GM19468 (cell line): Measurements from ENCODE around the gene KCTD5.

Experiments used
- ATAC-seq: cut with Tn5 transposase; IDR thresholded peaks from one replicate; pipeline ENCODE4 v1.9.1; 2021; ENCODE audit warnings: mild to moderate bottlenecking, moderate library complexity, moderate number of reproducible peaks; ENCODE audit not compliant: unreplicated experiment; ENCODE audit errors: extremely low read depth

KCTD5 gene

DNA sequence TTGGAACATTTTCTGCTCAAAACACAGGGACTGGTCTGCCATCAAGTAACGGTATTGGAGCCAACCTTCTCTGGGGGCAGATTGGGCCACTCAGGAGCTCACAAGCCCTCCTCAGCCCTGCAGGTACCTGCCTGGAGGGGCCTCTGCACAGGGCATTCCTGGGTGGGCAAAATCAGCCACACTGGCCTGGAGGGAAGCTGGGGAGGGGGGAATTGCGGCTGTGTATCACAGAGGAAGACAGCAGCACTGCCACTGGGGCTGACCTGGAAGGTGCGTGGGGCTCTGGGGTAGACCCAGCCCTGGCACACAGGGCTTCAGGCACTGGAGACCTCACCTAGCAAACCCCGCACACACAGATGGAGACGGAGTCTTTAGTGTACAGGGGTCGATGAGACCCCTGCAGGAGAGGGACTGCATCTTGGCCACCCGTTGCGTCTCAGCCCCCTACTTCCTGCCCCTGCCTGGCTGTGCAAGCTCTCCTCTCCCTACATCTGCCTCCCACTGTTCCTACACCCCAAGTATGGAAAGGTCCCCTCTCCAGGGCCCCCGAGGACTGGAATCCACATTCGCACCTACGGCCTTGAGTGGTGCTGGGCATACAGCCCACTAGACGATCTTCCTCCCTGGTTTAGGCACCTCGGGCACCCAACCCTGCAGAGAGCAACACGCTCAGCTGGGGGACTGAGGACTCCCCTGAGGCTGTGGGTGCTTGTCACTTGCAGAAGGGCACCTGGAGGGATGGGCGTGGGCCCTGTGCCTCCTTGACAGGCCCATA, 63.0 kb downstream of the KCTD5 start:
- no peak for ATAC-seq

DNA sequence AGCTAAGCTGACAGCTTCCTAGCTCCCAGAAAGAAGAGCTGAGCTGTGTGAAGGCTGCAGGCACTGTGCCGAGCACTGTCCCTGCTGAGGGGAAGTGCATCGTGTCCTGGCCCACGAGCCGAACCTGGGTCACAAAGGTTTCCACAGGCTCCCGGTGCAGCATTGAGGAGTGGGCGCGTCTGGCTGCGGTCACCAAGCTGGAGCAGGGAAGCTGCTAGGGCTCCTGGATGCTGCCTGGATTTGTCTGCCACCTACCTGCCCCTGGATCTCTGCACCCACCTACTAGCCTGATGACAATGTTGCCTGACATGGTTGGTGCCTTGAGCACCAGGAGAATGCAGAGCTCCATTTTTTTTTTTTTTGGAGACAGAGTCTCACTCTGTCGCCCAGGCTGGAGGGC, 63.6 kb downstream of the KCTD5 start:
- ATAC-seq, result no peak

DNA sequence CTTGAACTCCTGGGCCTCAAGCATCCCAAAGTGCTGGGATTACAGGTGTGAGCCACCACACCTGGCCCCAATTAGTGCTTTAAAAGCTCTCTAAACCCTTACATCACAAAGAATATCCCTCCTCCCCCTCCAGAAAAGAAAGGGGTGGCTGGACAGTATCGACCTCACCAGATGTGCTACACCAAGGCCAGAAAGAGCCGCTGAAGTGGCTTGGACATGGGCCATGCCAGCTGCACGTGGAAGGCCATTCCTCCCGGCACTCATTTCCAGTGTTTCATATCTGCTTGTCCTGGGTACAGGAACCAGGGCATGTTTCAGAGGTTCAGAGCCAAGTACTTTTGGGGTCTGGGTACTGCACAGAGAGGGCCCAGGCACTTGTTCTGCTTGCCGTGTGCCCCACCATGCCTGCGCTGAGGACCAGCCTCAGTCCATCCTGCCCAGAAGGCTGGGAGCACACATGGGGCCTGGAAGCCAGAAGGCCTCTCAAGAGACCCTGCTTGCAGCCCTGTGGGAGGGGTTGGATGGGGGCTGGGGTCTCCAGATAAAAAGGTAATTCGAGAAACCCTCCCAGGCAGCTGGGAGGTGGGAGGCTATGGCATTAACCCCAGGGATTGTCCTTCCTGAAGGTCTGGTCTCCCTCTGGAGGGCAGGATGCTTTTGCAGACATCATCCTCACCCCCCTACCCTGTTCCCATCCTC, 66.6 kb downstream of the KCTD5 start:
- no peak for ATAC-seq

DNA sequence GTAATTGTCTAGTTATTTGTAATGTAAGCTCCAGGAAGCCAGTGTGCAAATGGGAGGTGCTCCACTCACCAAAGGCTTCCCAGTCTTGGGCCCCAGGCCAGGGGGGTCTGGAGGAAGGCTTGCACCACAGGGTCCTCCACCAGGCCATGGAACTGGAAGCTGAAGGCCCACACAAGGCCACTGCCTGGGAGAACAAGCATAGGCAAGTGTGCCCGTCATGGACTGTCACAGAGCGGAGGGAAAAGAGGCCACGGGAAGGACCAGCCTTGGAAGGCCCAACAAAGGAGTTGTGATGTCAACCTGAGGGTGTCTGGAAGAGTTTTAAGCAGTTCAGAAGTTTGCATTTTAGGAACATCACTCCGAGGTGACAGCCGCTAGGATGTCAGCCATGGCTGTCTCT, 67.2 kb downstream of the KCTD5 start:
- no peak for ATAC-seq

DNA sequence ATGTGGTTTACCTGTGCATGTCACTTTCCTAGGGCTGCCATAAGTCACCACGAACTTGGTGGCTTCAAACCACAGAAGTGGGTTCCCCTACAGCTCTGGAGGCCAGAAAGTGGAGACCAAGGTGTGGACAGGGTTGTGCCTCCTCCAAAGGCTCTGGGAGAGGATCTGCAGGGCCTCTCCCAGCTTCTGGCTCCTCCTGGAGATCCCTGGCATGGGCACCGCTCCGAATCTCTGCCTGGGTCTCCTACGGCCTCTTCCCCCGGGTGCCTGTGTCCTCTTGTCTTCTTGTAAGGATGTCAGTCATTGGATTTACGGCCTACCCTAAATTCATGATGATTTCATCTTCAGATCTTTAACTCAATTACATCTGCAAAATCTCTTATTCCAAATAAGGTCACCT, 67.6 kb downstream of the KCTD5 start:
- no peak for ATAC-seq

DNA sequence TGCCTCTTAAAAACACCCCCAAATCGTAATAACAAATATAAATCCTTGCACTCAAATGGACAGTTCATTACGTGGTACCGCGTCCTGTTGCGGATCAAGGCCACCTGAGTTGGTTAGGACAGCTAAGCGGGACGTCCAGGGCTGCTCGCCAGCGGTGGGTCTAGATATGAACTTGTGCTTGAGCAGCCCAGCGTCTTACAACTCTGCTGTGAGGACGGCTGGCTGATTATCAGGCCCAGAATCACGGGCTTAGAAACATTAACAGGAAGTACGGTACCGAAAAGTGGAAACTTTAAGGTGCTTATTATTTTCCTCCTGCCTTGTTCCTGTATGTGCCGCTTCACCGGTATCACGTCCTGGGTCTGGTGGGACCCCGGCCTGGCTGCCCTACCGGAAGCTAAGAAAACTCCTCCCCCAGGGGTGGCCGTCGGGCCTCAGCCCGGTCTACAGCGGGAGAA, 69.3 kb downstream of the KCTD5 start:
- ATAC-seq, result no peak

DNA sequence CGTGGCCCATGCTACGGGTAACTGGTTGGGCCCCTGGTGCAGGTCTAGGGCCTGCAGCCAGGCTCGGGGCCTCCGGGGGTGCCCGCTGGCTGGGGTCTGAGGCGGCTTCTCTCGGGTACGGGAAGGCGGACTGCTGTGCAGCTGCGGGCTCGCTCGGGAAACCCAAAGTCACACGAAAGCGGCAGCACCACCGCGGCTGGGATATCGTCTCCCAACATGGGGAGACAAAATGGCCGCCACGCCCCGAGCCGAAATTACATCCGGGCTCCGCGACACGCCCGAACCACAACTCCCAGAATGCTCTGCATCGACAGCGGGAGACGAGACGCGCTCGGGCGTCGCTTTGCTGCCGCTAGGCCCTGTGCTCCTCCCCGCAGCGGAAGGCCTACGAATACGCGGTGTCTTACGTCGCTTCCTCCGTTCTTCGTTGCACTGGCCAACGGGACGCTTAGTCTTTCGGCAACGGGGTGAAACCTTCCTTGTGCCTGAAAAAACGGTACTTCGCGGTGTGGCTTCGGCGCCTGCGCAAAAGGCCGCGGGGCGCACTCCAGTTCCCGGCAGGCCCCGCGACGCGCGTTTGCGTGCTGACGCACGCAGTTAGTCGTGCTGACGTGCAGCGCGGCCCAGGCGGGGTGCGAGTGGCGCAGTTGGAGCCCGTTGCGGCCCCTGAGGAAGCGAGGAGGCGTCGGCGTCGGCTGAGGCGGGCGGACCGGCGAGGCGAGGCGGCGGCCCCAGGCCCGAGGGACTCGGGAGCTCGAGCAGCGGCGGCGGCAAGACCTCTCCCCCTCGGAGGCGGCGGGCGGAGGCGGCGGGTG, 69.9 kb downstream of the KCTD5 start, which contains the start of gene SRRM2:
TSS of gene SRRM2 (plus strand) at position 604 of the 815 bp plus-strand sequence. CDS start 3,727 bp downstream, outside the sequence.
- ATAC-seq, result peak; percentile 79

DNA sequence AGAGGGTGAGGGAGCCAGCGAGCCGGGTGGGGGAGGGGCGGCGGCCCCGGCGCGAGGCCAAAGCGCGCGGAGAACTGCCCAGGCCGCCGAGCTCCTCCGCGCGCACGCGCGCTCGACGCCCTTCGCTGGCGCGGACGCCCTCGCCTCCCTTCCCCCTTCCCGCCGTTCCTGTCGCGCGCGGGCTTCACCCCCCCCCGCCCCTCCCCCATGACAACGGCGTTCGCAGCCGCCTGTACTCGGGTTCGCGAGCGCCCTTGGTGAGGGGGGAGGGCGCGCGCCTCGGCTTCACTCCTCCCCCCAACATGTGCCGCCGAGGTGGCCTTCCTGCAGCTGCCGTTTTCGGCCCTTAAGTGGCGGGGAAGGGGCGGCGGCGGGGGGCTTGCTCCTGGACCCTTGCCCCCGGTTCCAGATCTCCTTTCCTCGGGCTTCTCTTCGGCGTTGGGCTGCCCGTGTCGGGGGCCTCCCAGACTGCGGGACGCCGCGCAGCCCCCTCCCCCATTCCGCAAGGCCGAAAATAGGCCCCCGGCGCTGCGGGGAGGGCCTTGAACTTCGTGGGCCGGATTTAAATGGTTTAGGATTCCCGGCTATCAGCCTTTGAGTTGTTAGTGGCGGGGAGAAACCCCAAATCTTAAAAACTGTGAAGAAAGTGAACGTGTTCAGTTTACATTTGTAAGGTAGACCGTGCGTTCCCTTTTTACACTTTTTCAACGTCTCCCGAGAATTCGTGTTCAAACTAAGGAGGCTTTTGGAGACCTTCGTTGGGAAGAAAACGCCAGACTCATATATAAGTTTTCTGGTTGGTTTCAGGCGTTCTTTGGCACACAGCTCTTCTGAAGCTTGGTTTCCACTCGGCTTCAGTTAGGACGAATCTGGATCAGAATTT, 70.8 kb downstream of the KCTD5 start:
- ATAC-seq, result peak; percentile 7

DNA sequence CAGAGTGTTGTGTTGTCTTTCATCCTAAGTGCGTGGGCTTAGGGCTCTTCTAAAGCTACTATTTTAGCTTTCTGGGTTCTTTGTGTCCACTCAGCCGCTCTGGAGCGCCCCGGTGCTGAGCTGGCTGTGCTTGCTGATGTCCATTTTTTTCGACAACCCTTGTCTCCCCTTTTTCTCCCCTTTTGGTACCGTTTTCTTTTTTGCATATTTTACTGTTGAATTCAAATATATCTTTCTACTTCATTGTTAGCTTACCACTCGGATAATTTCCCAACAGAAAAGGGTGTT, 71.4 kb downstream of the KCTD5 start:
- no peak for ATAC-seq

DNA sequence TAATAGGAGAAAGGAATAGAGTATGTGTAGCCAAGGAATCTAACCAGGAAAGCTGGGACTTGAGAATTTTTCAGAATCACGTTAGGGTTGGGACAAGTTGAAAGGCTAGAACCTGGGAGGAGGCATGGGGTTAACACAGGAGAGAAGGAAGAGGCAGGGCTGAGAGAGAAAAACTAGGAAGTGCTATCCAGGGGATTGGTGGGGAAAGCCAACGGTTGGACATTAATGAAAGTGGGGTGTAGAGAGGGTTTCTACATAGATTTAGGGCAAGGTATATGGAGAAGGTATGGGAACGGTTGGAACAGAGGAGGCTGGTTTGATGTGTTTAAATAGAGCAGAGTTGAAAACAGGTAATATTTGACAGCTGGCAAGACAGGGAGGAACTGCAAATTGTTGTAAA, 72.8 kb downstream of the KCTD5 start:
- ATAC-seq, result no peak

DNA sequence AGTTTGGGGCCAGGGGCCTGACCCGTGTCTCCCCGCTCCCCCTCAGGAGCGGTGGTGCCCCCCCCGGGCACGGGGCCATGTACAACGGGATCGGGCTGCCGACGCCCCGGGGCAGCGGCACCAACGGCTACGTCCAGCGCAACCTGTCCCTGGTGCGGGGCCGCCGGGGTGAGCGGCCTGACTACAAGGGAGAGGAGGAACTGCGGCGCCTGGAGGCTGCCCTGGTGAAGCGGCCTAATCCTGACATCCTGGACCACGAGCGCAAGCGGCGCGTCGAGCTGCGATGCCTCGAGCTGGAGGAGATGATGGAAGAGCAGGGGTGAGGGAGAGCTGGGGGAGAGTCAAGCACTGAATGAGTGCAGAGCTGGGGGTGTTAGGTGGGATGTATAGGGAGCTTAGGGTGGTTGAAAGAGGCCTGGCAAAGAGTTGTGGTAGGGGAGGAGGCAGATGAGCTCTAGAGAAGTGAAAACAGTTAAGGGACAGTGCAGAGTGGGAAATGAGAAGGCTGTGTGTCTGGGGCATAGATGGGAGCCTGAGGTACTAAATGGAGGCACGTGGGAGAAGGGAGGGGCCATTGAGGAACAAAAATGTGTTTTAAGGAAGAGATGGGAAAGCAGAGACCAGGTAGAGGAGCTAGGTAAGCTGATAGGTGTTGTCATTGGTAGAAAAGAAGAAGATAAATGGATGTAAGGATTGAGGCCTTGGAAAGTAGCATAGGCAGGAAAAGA, 74.1 kb downstream of the KCTD5 start:
- ATAC-seq, result no peak

DNA sequence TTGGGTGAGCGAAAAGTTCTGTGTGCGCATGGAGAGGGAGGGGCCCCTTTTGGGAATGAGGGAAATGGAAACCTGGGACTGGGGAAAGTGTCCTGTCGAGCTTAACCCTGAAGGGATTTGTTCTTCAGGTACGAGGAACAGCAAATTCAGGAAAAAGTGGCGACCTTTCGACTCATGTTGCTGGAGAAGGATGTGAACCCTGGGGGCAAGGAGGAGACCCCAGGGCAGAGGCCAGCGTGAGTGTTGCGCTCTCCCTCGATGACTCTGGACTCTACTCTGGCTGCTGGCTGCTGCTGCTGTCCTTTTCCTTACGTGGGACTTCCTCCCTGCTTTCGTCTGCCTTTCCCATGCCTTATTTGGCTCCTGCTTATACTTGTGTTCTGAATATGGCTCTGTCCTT, 75.0 kb downstream of the KCTD5 start:
- ATAC-seq, result no peak
